Subcutaneous adipose tissue (tissue), 4 donors: Measurements from ENCODE around the gene TAC4. TPM values are rescaled to one million over a fixed set of nuclear protein-coding genes. Genes with fewer than 3 reads are reported as not detected.

Experiments used
- total RNA-seq, 4 donors: library from RNA; depleted of rRNA; stranded (reverse); fragments of >200 nt; gene quantifications; one replicate each; pipeline ENCODE4 v1.1.0, GENCODE V29; 2016
- TF ChIP-seq, protein P1 (sequence below): fragments of 450-650 bp; IDR thresholded peaks from one replicate; pipeline ENCODE4 v1.5.1; 2016; ENCODE audit warnings: low read depth, mild to moderate bottlenecking, control low read depth, antibody characterized with exemption, moderate library complexity

The TAC4 gene
- total RNA-seq, 4 donors from 2014 or later = not detected

DNA sequence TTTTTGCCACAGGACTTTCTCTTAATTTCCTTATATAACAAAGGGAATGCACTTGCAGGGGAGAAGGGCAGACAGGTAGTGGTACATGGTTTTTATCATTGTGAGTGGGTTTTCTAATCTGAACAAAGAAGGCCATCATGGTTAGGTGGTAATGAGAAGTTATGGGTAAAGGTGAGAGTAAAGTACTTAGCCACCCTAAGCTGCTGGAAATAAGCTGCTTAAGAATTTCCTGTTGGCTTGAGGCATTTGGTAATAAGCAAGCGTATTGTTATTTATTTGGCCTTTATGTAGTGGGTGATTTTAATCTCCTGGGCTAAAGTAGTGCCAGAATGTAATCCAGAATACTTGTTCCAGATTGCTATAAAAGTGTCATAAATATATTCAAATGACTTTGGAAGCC is 27.1 kb downstream of the TAC4 start:
- TF ChIP-seq, protein P1, sequence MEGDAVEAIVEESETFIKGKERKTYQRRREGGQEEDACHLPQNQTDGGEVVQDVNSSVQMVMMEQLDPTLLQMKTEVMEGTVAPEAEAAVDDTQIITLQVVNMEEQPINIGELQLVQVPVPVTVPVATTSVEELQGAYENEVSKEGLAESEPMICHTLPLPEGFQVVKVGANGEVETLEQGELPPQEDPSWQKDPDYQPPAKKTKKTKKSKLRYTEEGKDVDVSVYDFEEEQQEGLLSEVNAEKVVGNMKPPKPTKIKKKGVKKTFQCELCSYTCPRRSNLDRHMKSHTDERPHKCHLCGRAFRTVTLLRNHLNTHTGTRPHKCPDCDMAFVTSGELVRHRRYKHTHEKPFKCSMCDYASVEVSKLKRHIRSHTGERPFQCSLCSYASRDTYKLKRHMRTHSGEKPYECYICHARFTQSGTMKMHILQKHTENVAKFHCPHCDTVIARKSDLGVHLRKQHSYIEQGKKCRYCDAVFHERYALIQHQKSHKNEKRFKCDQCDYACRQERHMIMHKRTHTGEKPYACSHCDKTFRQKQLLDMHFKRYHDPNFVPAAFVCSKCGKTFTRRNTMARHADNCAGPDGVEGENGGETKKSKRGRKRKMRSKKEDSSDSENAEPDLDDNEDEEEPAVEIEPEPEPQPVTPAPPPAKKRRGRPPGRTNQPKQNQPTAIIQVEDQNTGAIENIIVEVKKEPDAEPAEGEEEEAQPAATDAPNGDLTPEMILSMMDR = no peak

DNA sequence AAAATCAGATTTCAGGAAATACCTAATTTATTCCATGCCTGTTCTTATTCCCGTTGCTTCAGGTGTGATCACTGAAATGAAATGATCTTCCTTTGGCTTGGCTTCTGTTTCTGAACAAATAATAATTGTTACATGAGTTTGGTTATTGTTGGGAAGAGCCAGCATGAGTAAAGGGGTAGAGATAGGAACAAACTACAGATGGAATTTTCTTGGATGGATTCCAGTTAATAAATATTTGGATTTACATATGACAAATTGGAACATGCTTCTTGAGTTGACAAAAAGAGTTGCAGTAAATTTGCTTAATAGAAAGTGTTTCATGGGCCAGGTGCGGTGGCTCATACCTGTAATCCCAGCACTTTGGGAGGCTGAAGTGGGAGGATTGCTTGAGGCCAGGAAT is 28.2 kb downstream of the TAC4 start:
- TF ChIP-seq, protein P1 = no peak

DNA sequence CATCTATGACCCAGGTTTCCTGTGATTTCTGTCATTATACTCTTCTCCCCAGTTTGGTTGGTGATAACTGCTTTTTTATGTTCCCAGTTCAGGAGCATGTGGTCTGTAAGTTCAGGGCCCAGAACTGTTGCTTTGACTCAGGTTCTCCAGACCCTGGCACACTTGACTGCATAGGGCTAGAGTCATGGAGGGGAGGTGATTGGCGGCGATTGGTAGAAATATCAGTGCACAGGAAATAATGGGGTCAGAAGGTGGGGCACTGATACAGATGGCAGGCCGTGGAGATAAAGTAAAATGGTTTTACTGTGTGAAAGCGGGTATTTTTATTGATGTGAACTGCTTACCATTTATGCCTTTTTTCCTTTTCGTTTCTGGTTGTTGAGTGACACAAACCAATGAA is 28.7 kb downstream of the TAC4 start:
- TF ChIP-seq, protein P1 = no peak

DNA sequence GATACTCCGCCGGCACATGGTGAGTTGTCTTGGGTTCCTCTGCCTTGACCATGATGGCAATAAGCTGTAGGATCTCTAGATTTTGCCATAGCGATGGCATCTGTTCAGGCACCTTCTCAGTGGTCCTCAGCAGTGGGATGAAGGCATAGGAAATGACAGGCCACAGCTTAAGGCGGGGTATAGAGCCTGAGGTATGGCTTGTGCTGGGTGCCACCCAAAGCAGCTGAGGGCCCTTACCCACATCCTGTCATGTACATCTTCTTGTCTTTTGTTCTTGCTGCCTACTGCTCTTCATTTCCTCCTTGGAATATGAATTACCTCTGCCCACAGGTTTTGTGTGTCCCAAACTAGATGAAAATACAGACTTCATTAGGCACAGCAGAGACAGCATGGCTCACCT is 29.9 kb downstream of the TAC4 start:
- TF ChIP-seq, protein P1 = no peak

DNA sequence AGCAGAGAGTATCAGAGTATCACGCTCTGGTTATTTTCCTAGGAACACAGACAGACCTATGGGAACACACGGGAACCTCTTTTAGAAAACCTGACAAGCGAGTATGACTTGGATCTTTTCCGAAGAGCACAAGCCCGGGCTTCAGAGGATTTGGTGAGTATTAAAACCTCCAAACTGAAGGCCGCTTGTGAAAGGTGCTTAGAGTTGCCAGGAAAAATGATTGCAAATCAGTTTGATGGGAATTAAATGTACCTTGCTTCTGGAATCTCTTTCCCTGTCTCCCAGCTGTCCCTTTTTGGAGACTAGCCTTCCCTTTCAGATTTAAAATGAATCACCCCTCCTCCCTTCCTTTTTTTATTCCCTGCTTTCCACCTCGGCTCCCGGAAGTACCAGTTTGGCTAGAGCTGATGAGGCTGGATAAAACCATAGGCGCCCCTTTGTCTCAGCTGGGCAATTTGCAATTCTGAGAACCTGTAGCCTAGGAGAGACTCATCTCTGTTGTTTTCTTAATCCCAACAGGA is 32.0 kb downstream of the TAC4 start:
- TF ChIP-seq, protein P1 = no peak

DNA sequence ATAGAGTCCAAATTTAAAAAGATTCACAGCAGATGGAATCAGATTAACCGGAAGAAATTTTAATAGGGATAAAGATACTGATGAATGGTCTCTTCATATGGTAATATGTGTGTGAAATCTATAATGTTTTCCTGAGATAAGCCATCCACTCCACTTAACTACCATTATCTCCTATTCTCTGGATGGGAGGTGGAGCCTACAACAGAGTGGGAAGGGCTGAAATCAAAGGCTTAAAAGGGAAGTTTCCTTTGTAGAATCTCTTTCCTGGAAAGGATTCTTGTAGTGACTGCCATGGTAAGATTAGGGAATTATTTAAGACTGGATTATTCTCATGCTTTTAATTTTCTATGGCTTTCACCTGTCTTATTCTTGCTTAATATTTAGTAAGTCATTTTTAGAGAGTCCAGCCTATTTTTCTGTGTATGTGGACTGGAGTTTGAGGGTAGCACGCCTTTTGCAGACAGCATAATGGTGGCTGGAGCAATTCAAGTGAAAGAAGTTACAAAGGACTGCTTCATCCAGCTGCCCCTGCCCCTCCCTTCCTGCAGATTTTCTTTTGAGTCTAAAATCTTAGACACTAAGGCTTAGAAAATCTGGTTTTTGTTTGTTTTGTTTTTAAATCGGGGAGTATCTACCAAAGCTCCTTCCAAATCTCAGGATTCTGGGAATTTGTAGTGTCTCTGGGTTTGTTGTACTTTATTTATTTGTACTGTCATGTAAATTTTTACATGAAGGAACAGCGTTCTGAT is 32.9 kb downstream of the TAC4 start:
- TF ChIP-seq, protein P1 = no peak

DNA sequence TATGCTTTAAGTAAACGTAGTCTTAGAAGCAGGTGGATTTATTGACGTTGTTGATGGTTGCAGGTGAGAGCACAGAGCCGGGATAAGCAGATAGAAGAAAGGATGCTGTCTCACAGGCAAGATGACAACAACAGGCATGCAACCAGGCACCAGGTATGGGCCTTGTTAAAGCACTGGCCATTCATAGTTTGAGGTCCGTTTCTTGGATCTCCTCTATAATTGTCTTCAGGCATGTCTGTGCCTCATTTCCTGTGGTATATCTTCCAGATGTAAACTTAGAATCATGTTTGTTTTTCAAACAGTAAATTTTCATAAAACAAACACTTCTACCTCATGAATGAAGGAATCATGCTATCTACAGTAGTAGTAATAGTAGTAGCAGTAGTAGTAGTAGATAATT is 38.8 kb downstream of the TAC4 start:
- TF ChIP-seq, protein P1 = no peak
